Stimulated activated CD8-positive, alpha-beta memory T cell treated with anti-CD3 and anti-CD28 coated beads, Interleukin-7, amount 100 ng/mL, for 48 hours (primary cell): ENCODE measurements around the gene ARID4B.

ENCODE experiments used
- DNase-seq, 2 donors: peaks; one replicate each; pipeline ENCODE4 v3.0.0-alpha.2; 2020; ENCODE audit warnings: low read depth in 1 of 2; ENCODE audit errors: extremely low read depth in 1 of 2

ARID4B gene

DNA sequence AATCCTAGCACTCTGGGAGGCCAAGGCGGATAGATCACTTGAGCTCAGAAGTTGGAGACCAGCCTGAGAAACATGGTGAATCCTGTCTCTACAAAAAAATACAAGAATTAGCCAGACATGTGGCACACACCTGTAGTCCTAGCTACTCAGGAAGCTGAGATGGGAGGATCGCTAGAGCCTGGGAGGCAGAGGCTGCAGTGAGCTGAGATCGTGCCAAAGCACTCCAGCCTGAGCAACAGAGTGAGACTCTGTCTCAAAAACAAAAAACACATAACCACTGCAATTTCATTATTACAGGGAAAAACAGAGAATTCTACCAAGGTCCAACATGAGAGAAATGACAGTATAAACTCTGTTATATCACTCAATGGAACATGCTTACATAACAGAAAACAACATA lies 194.9 kb downstream of the ARID4B start:
- DNase-seq = no peak

DNA sequence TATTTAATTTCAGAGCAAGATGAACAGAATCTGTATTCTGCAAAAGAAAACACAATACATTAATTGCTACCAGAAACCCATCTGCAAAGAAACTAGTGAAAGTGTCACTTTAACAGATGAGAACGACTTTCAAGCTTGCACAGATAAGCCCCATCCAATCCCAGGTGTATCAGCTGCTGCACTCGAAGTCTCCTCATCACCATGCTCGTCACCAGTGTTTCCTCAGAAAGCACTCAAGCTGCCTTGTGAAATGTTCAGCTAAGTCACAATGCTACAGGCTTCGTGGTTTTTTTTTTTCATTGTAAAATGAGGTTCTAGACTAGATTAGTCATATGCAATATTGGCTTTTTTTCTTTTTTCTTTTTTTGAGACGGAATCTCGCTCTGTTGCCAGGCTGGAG lies 196.0 kb downstream of the ARID4B start:
- no peak for DNase-seq

DNA sequence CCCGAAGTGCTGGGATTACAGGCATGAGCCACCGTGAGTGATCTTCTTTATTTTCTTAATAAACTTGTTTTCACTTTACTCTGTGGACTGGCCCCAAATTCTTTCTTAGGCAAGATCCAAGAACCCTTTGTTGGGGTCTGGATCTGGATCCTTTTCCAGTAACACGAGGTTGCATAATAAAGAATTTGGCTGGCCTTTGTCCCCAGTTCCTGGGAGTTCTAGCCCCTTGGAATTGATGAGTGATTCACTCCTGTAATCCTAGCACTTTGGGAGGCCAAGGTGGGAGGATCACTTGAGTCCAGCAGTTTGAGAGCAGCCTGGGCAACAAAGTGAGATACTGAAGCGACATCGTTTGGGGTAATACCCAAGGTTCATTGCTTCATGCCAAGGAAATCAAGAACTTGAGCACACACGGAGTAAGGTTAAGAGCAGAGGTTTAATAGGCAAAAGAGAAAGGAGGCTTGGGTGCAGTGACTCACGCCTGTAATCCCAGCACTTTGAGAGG lies 197.2 kb downstream of the ARID4B start:
- no peak for DNase-seq

DNA sequence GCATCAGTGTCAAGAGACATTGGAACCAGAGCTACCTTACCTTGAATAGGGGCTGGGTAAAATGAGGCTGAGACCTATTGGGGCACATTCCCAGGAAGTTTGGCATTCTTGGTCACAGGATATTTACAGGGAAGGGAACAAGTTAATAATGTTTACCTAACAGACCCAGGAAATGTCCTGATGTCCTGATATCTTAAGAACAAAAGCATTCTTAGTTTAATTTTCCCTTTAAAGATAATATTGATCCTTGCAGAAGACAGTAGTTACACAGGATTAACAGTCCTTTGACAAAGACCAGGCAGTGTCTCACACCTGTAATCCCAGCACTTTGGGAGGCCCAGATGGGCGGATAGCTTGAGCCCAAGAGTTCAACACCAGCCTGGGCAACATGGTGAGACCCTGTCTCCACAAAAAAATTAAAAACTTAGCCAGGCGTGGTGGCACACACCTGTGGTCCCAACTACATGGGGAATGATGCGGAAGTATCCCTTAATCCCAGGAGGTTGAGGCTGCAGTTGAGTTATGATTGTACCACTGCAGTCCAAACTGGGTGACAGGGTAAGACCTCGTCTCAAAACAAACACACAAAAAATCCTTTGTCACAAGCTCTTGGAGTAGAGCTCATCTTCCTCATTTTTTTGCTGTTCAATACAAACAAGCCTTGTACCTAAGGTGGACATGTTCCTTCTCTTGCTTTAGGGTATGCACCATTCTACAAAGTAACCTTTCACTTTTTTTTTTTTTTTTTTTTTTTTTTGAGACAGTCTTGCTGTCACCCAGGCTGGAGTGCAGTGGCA lies 198.0 kb downstream of the ARID4B start:
- no peak for DNase-seq

DNA sequence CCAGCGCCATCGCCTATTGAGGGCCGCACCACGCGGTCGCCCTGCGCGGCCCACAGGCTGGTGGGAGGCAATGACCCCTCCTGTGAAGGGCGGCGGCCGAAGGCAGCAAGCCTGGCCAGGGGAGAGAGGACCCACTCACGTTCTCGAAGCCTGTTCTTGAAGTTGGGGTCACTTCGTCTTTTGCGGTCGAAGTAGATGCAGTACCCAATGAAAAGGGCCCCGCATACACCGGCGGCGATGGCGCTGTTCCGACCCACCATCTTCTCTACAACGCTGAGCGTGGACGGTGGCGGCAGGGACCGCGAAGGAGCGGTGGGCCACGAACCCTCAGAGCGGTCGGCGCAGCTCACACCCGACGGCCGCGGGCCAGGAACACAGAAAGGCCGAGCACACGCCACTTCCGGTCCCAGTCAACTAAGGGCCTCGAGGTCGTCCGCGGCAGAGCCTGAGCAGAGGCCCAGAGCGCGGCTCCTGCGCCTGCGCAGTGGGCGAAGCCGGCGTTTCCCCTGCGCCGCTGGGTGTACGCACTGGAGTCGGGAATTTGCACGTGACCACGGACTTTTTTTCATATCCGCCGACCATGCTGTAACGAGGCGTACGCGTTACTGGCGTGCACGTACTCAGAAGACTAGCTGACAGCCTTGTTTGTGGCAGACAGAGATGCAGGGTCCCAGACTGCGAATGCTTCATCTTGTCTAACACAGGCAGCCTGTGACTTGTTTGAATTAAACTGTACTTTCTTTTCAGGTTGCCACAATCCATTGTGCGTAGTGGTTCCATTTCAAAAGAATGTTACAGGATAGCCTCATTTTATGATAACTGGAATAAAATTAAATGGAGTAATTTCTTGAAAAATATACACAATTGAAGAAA lies 199.3 kb downstream of the ARID4B start, which contains the start of gene TOMM20:
Gene TOMM20 (minus strand): TSS at position 382 of the 873 bp plus-strand sequence. CDS start 122 bp downstream, at position 260.
- DNase-seq = peak; percentile 91 to 92

DNA sequence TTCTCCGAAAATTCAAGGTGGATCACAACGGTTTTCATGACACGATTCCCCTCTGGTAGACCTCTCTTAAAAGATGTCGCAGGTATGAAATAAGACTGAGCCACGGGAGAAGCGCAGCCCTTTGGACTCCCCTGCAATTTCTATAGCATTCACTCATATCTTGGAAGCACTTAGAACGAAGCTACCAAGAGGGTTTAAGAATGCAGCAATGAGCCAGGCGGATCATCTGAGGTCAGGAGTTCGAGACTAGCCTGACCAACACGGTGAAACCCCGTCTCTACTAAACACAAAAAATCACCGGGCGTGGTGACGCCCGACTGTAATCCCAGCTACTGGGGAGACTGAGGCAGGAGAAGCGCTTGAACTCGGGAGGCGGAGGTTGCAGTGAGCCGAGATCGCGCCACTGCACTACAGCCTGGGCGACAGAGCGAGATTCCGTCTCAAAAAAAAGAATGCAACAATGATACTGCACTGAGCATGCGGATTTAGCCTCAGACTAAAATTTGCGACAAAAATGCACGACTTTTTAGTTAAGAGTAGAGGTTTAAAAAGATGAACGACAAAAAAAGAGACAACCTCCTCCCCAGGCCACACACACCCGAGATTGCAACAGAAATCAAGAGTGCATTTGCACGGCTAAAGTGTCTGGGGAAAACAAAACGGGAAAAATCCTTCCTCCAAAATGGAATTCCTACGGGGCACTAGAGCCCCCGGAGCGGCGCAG lies 200.1 kb downstream of the ARID4B start:
- no peak for DNase-seq

DNA sequence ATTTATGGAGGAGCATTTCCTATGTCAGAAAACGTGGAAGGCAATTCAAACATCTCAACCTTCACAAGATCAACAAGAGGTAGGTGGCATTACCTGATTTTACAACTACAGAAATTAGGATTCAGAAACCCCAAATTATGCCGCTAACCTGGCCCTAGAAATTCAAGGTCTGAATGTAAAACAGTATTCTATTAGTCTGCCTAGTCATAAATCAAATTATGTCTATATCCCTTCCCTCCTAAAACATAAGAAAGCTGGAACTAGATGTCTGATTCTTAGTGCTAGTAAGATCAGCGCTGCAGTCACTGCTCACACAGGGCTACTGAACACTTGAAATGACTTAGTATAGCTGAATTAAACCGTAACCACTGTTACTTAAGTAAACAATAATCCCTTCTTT lies 200.8 kb downstream of the ARID4B start:
- no peak for DNase-seq

DNA sequence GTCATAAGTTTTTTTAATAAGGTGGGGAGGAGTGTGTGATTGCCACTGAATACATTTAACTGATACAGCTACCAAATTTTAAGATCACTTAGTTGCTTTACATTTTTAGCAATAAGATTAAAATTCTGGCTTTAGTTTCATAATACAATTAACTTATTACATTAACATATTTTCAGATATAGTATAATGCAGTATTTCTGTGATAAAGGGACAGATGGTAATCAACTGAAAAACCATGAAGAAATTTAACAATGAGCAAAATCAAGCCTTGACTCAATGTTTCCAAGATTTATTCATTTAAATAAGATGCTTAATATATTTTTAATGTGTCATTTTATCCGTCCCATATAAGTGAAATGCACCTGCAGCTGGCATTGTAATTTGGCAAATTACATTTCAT lies 203.3 kb downstream of the ARID4B start:
- no peak for DNase-seq

DNA sequence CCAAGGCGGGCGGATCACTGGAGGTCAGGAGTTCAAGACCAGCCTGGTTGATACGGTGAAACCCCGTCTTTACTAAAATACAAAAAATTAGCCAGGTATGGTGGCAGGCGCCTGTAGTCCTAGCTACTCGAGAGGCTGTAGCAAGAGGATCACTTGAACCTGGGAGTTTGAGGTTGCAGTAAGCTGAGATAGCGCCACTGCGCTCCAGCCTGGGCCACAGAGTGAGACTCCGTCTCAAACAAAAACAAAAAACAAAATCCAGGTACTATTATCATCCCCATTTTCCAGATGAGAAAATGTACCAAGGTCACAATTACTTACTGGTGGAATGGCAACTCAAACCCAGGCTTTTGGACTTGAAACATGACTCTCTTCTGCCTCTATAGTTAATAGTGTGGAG lies 203.9 kb downstream of the ARID4B start:
- no peak for DNase-seq

DNA sequence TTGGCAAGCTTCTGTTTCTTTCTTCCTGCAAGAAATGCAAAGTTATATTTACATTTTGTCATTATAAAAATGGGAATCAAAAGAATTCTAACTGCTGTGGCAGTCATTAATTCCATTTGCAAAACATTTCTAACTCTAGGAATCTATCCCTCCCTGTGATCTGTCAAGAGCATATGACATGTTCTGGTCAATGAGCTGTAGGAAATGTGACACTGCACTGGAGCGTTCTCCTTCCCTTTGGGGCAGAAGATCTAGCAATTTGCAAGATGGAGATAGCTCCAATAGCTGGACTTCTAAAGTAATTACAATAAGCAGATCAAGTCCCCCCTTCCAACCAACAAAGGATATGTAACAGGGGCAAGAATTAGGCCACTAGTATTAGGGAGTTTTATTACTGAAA lies 205.6 kb downstream of the ARID4B start:
- DNase-seq = no peak
